GM18861 (cell line): Measurements from ENCODE around the gene OR1Q1.
"Not testable (repeated sequence)": the region's sequence is repeated elsewhere in the genome, so short reads cannot be mapped to it uniquely, and the experiment has no call there.

Experiments used
- ATAC-seq: cut with Tn5 transposase; IDR thresholded peaks from one replicate; pipeline ENCODE4 v1.9.1; 2021; ENCODE audit not compliant: unreplicated experiment

The OR1Q1 gene, protein sequence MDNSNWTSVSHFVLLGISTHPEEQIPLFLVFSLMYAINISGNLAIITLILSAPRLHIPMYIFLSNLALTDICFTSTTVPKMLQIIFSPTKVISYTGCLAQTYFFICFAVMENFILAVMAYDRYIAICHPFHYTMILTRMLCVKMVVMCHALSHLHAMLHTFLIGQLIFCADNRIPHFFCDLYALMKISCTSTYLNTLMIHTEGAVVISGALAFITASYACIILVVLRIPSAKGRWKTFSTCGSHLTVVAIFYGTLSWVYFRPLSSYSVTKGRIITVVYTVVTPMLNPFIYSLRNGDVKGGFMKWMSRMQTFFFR

DNA sequence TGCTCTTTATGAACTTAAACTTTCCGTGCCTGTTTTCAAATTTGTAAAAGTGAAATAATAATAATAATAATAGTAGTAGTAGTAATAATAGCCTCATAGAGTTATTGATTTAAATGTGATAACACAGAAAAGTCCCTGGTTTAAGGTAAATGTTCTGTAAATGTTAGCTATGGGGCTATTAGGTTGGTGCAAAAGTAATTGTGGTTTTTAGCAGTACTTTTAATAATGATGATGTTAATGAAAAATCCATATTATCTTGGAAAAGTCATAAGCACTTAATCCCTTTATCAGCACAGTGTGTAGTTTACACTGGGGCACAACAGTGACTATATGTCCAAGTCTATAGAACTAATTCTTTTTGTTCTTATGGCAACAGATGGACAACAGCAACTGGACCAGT, at the start of gene OR1Q1:
OR1Q1 (plus strand) TSS at position 377 of the 400 bp plus-strand sequence; CDS start at position 377, 0 bp downstream.
- no peak for ATAC-seq

DNA sequence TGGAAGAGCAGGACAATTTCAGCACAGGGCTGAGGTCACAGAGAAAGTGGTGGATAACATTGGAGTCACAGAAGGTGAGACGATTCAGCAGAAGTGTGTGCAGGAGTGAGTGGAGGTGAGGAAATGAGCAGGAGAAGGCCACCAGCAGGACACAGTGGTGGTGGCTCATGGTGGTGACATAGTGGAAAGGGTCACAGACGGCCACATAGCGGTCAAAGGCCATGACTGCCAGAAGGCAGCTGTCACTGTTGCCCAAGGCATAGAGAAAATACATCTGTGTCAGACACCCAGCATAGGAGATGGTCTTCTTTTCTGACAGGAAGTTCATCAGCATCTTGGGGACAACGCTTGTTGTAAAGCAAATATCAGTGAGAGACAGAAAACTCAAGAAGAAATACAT, 46.6 kb upstream of the OR1Q1 start:
- ATAC-seq, result no peak

DNA sequence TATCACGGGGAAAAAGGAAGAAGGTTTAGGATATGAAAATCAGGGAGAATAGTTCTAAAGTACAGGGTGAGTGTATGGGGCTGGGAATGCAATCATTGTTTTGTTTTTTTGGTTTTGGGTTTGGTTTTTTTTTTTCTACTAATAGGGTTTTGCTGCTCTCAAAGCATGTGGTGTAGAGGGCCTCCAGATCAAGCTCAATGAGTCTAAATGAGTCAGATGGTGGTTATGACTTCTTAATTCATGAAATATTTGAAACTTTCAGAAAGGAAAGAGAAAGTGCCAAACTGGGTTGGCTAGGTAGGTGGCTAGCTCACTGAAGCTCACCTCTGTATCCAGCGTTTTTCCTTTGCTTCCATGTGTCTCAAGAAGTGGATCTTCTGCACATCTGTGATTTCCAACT, 42.1 kb upstream of the OR1Q1 start:
- no peak for ATAC-seq

GRCh38 chr9:122579874-122580273, 34.7 kb upstream of the OR1Q1 start:
- no peak for ATAC-seq

GRCh38 chr9:122580360-122580759, 34.2 kb upstream of the OR1Q1 start:
- ATAC-seq, result no peak

DNA sequence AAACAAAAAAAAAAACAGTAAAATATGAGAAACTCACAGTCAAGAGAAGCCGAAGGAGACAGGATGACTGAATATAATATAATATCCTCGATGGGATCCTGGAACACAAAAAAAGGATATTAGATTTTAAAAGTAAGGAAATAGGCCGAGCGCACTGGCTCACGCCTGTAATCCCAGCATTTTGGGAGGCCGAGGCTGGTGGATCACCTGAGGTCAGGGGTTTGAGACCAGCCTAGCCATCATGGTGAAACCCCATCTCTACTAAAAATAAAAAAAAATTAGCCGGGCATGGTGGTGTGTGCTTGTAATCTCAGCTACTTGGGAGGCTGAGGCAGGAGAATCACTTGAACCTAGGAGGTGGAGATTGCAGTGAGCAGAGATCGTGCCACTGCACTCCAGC, 31.3 kb upstream of the OR1Q1 start, which contains the start of gene OR1L8:
OR1L8 (minus strand) TSS at position 101 of the 400 bp plus-strand sequence. CDS start 14,907 bp downstream, outside the sequence.
- not testable (repeated sequence) for ATAC-seq

DNA sequence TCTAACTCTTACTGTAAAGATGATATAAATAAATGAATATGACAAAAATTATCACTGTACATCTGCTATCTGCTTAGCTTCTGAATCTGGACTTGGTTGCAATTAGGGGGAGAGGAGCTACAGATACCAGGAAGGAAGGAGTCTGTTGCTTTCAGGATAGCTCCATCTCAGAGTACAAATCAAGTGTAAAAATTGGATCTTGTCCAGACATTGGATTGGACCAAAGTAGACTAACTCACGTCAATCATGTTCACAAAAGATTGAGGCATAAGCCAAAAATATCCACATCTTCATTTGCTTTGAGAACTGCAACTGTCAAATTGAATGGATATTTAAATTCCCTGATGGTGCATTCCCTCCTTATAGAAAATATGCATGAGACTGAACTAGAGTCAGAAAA, 8.8 kb upstream of the OR1Q1 start:
- ATAC-seq, result no peak

GRCh38 chr9:122606587-122606986, 8.0 kb upstream of the OR1Q1 start:
- ATAC-seq, result no peak

DNA sequence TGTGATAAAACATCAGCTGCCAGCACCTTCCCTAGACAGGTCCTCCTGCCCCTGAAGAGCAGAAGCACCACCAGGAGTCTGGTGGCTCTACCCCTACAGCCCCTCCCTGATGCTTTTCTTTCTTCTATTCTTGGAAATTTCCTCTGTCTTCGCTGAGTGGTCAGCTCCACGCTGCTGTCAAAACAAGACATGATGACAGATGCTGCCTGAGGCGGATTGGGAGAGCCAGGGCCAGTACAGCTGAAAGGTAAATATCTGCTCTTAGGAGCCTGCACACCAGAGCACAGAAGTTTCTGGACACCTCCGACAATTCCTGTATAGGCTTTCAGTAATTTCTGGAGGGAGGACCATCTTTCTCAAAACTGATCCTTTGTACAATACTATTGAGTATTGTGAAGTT, 4.7 kb upstream of the OR1Q1 start:
- no peak for ATAC-seq

- no peak for ATAC-seq
Measured at GRCh38 chr9:122619996-122620395, 5.5 kb downstream of the OR1Q1 start.

GRCh38 chr9:122642226-122642625, 27.7 kb downstream of the OR1Q1 start:
- ATAC-seq, result no peak

GRCh38 chr9:122656378-122656777, 41.8 kb downstream of the OR1Q1 start:
- no peak for ATAC-seq

DNA sequence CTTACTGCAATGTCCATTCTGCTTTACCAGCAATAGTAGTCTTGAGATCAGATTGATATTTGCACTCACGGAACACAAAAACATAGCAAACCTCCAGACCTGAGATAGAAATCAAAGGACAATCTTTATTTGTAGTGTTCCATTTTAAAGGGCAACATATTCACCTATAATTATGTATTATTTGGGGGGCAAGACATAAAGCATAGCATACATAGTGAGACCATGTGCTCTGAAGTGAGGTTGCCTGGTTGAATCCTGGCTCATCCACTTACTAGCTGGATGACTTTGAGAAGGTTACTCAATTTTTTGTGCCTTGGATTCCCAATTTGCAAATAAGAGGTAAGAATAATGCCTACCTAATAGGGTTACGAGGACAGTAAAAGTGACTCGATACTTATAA, 43.0 kb downstream of the OR1Q1 start, which contains the start of gene OR1B1:
OR1B1 (minus strand) TSS at position 101 of the 400 bp plus-strand sequence.
- ATAC-seq, result no peak

- no peak for ATAC-seq
Measured at GRCh38 chr9:122661416-122661815, 46.9 kb downstream of the OR1Q1 start, which contains the start of gene OR1L1. Gene OR1L1, plus strand, starts transcription at chr9:122661716. Its CDS starts 0 bp downstream, at chr9:122661716.
